ENCODE measurements around the gene KLHL15. TPM values are rescaled to one million over a fixed set of nuclear protein-coding genes. Genes with fewer than 3 reads are reported as not detected.

The KLHL15 gene
- total RNA-seq, 1 donor: 8.7 TPM

- Histone ChIP-seq H3K79me2 (ENCODE audit: insufficient read depth, low read length) (peaks cover 2% of the 10 kb centered on the region), H3K27ac (ENCODE audit: low read depth, low read length) (no peak overlapping the region), H3K4me2 (ENCODE audit: insufficient read depth, low read length) (no peak overlapping the region), H4K20me1 (ENCODE audit: insufficient read depth, low read length) (no peaks in the 10 kb centered on the region), H3K4me3 (ENCODE audit: insufficient read depth, low read length) (no peak overlapping the region), H3K36me3 (ENCODE audit: insufficient read depth, low read length) (peaks cover 7% of the 10 kb centered on the region), H3K27me3 (ENCODE audit: insufficient read depth, low read length) (no peaks in the 10 kb centered on the region), H3K9me3 (ENCODE audit: low read depth, low read length) (no peaks in the 10 kb centered on the region), H2AFZ (ENCODE audit: low read length) (no peak overlapping the region), H3K4me1 (ENCODE audit: insufficient read depth, low read length) (no peaks in the 10 kb centered on the region)
- no peak for DNase-seq (ENCODE audit: insufficient read length, low spot score, missing footprints)
- no peak for TF ChIP-seq CTCF (IDR thresholded peaks at IDR 0.05; ENCODE audit: extremely low read depth, low read depth, low read length)
These were observed 37.3 kb downstream of the KLHL15 start for GRCh38 chrX:23989689-23990088.

- Histone ChIP-seq H3K27ac (ENCODE audit: low read depth, low read length) (no peak overlapping the region), H3K27me3 (ENCODE audit: insufficient read depth, low read length) (no peaks in the 10 kb centered on the region), H3K4me2 (ENCODE audit: insufficient read depth, low read length) (no peak overlapping the region), H3K79me2 (ENCODE audit: insufficient read depth, low read length) (no peaks in the 10 kb centered on the region), H3K4me1 (ENCODE audit: insufficient read depth, low read length) (no peaks in the 10 kb centered on the region), H4K20me1 (ENCODE audit: insufficient read depth, low read length) (no peaks in the 10 kb centered on the region), H3K9me3 (ENCODE audit: low read depth, low read length) (no peaks in the 10 kb centered on the region), H3K36me3 (ENCODE audit: insufficient read depth, low read length) (peaks cover under 1% of the 10 kb centered on the region), H2AFZ (ENCODE audit: low read length) (no peak overlapping the region), H3K4me3 (ENCODE audit: insufficient read depth, low read length) (no peak overlapping the region)
- no peak for DNase-seq (ENCODE audit: insufficient read length, low spot score, missing footprints)
- no peak for TF ChIP-seq CTCF (IDR thresholded peaks at IDR 0.05; ENCODE audit: extremely low read depth, low read depth, low read length)
These were observed 44.1 kb downstream of the KLHL15 start for GRCh38 chrX:23982891-23983290.

GRCh38 chrX:23981711-23982110 is 45.3 kb downstream of the KLHL15 start:
- no peaks in the 10 kb centered on the region for H4K20me1 ChIP-seq (ENCODE audit: insufficient read depth, low read length)
- no peaks in the 10 kb centered on the region for H3K36me3 ChIP-seq (ENCODE audit: insufficient read depth, low read length)
- H3K4me2 ChIP-seq (ENCODE audit: insufficient read depth, low read length): no peak overlapping the region
- no peaks in the 10 kb centered on the region for H3K79me2 ChIP-seq (ENCODE audit: insufficient read depth, low read length)
- H3K4me1 ChIP-seq (ENCODE audit: insufficient read depth, low read length): no peaks in the 10 kb centered on the region
- no peak overlapping the region for H2AFZ ChIP-seq (ENCODE audit: low read length)
- no peaks in the 10 kb centered on the region for H3K27me3 ChIP-seq (ENCODE audit: insufficient read depth, low read length)
- no peak overlapping the region for H3K4me3 ChIP-seq (ENCODE audit: insufficient read depth, low read length)
- no peaks in the 10 kb centered on the region for H3K9me3 ChIP-seq (ENCODE audit: low read depth, low read length)
- DNase-seq (ENCODE audit: insufficient read length, low spot score, missing footprints): no peak
- no peak overlapping the region for H3K27ac ChIP-seq (ENCODE audit: low read depth, low read length)
- TF ChIP-seq CTCF (IDR thresholded peaks at IDR 0.05; ENCODE audit: extremely low read depth, low read depth, low read length): no peak

- Histone ChIP-seq H3K27ac (ENCODE audit: low read depth, low read length) (no peak overlapping the region), H3K36me3 (ENCODE audit: insufficient read depth, low read length) (no peaks in the 10 kb centered on the region), H4K20me1 (ENCODE audit: insufficient read depth, low read length) (no peaks in the 10 kb centered on the region), H2AFZ (ENCODE audit: low read length) (no peak overlapping the region), H3K4me1 (ENCODE audit: insufficient read depth, low read length) (no peaks in the 10 kb centered on the region), H3K9me3 (ENCODE audit: low read depth, low read length) (no peaks in the 10 kb centered on the region), H3K4me2 (ENCODE audit: insufficient read depth, low read length) (no peak overlapping the region), H3K4me3 (ENCODE audit: insufficient read depth, low read length) (no peak overlapping the region), H3K79me2 (ENCODE audit: insufficient read depth, low read length) (no peaks in the 10 kb centered on the region), H3K27me3 (ENCODE audit: insufficient read depth, low read length) (no peaks in the 10 kb centered on the region)
- no peak for TF ChIP-seq CTCF (IDR thresholded peaks at IDR 0.05; ENCODE audit: extremely low read depth, low read depth, low read length)
- DNase-seq (ENCODE audit: insufficient read length, low spot score, missing footprints): no peak
These were observed 45.8 kb downstream of the KLHL15 start for GRCh38 chrX:23981222-23981621.
